ENCODE measurements around the gene SIPA1L2.

- TF ChIP-seq CTCF (IDR thresholded peaks at IDR 0.05 in 2 of 3, conservative IDR thresholded peaks at IDR 0.05 in 1 of 3; ENCODE audit: control insufficient read depth in 2 of 3, extremely low read depth in 1 of 3, insufficient read depth in 1 of 3, low read depth in 3 of 3, low read length in 3 of 3) (no peak), TAF1 (IDR thresholded peaks at IDR 0.05; ENCODE audit: borderline replicate concordance, low read depth, low read length) (no peak), ATF2 (IDR thresholded peaks at IDR 0.05; ENCODE audit: low read length) (no peak), SP1 (IDR thresholded peaks at IDR 0.05; ENCODE audit: low read depth, low read length) (no peak), SUPT20H (IDR thresholded peaks at IDR 0.05; ENCODE audit: borderline replicate concordance, control insufficient read depth, low read depth, low read length) (no peak), SIN3A (IDR thresholded peaks at IDR 0.05; ENCODE audit: low read depth, low read length) (no peak), WRNIP1 (IDR thresholded peaks at IDR 0.05; ENCODE audit: borderline replicate concordance, low read depth, low read length) (no peak), TARDBP (IDR thresholded peaks at IDR 0.05; ENCODE audit: borderline replicate concordance) (no peak), NFYA (IDR thresholded peaks at IDR 0.05; ENCODE audit: borderline replicate concordance, low read depth, low read length) (no peak), YY1 (IDR thresholded peaks at IDR 0.05; ENCODE audit: low read depth, low read length) (no peak), SIX5 (IDR thresholded peaks at IDR 0.05; ENCODE audit: low read depth, low read length, severe bottlenecking) (no peak), RCOR1 (conservative IDR thresholded peaks at IDR 0.05; ENCODE audit: low read depth, low read length) (no peak), USF2 (IDR thresholded peaks at IDR 0.05; ENCODE audit: borderline replicate concordance, low read depth, low read length) (no peak)
These were observed 7.0 kb downstream of the SIPA1L2 start for GRCh38 chr1:232622981-232623380.

Data from GM12878 (cell line).